Sigmoid colon (tissue), 4 donors: ENCODE data around the gene FOXP1.

ENCODE experiments used
- CTCF ChIP-seq, 4 experiments: fragments of 450-650 bp in 3 of 4; fragments of 200-600 bp in 1 of 4; IDR thresholded peaks; one replicate each; pipeline ENCODE4 v1.5.1; 2016 to 2019; ENCODE audit warnings: antibody characterized with exemption in 4 of 4, mild to moderate bottlenecking in 3 of 4, moderate library complexity in 2 of 4
- EP300 ChIP-seq, 4 donors: sonication (generic); formaldehyde crosslinking; IDR thresholded peaks; one replicate each; pipeline ENCODE4 v1.6.1; 2017; ENCODE audit warnings: antibody characterized with exemption in 4 of 4
- POLR2AphosphoS5 ChIP-seq, 4 donors: sonication (generic); formaldehyde crosslinking; IDR thresholded peaks; one replicate each; pipeline ENCODE4 v1.6.1; 2017; ENCODE audit warnings: antibody characterized with exemption in 4 of 4

- peak in 1 of 4 experiments; percentile 14 for TF ChIP-seq CTCF (IDR thresholded peaks at IDR 0.05)
- no peak for TF ChIP-seq EP300 (IDR thresholded peaks at IDR 0.05)
- TF ChIP-seq POLR2AphosphoS5 (IDR thresholded peaks at IDR 0.05), result peak in 1 of 4 donors; percentile 25
Measured at GRCh38 chr3:71310359-71310979, 273.1 kb downstream of the FOXP1 start.
